Muscle of arm (tissue), 14 donors: ENCODE data around the gene ZFP36. TPM values are rescaled to one million over a fixed set of nuclear protein-coding genes. Genes with fewer than 3 reads are reported as not detected.
"Not testable (repeated sequence)": the region's sequence is repeated elsewhere in the genome, so short reads cannot be mapped to it uniquely, and the experiment has no call there.

Experiments used
- DNase-seq: peaks from one replicate; pipeline ENCODE4 v3.0.0-alpha.2; 2013
- long read RNA-seq, 11 donors: transcript quantifications; one replicate each; lab custom pipeline, GENCODE V29; 2026
- polyA plus RNA-seq, 12 donors: library from polyadenylated mRNA; unstranded; fragments of 120-200 nt; gene quantifications; one replicate each; pipeline ENCODE4 v1.2.1, GENCODE V29; 2013; ENCODE audit not compliant: insufficient read length in 12 of 12

The ZFP36 gene
- polyA plus RNA-seq = 100 to 1,000 TPM in 4 of 12 donors, 10 to 100 TPM in 7, not detected in 1; 29.7 to 250 (median 69.4) TPM
- long read RNA-seq, donor 1, transcript ZFP36-203 (2 exons, 1,786 nt) = major isoform, 136 of 149 reads
- long read RNA-seq, donor 1, partial matches to known transcripts = 0 of 149 reads
- long read RNA-seq, donor 1, other reads (novel, unspliced or antisense) = 12 of 149 reads
- long read RNA-seq, donor 2, transcript ZFP36-203 (2 exons, 1,786 nt) = major isoform, 16 of 16 reads
- long read RNA-seq, donor 2, partial matches to known transcripts = 0 of 16 reads
- long read RNA-seq, donor 2, other reads (novel, unspliced or antisense) = 0 of 16 reads
- long read RNA-seq, donor 3, transcript ZFP36-203 (2 exons, 1,786 nt) = major isoform, 14 of 14 reads
- long read RNA-seq, donor 3, partial matches to known transcripts = 0 of 14 reads
- long read RNA-seq, donor 3, other reads (novel, unspliced or antisense) = 0 of 14 reads
- long read RNA-seq, donor 4, transcript ZFP36-203 (2 exons, 1,786 nt) = major isoform, 10 of 10 reads
- long read RNA-seq, donor 4, partial matches to known transcripts = 0 of 10 reads
- long read RNA-seq, donor 4, other reads (novel, unspliced or antisense) = 0 of 10 reads
- long read RNA-seq, donor 5, transcript ZFP36-203 (2 exons, 1,786 nt) = major isoform, 18 of 18 reads
- long read RNA-seq, donor 5, partial matches to known transcripts = 0 of 18 reads
- long read RNA-seq, donor 5, other reads (novel, unspliced or antisense) = 0 of 18 reads
- long read RNA-seq, donor 6, transcript ZFP36-203 (2 exons, 1,786 nt) = major isoform, 45 of 51 reads
- long read RNA-seq, donor 6, partial matches to known transcripts = 0 of 51 reads
- long read RNA-seq, donor 6, other reads (novel, unspliced or antisense) = 6 of 51 reads
- long read RNA-seq, donor 7, transcript ZFP36-203 (2 exons, 1,786 nt) = major isoform, 8 of 8 reads
- long read RNA-seq, donor 7, partial matches to known transcripts = 0 of 8 reads
- long read RNA-seq, donor 7, other reads (novel, unspliced or antisense) = 0 of 8 reads
- long read RNA-seq, donor 8, transcript ZFP36-203 (2 exons, 1,786 nt) = major isoform, 32 of 37 reads
- long read RNA-seq, donor 8, partial matches to known transcripts = 0 of 37 reads
- long read RNA-seq, donor 8, other reads (novel, unspliced or antisense) = 5 of 37 reads
- long read RNA-seq, donor 9, transcript ZFP36-203 (2 exons, 1,786 nt) = major isoform, 22 of 22 reads
- long read RNA-seq, donor 9, partial matches to known transcripts = 0 of 22 reads
- long read RNA-seq, donor 9, other reads (novel, unspliced or antisense) = 0 of 22 reads
- long read RNA-seq, donor 10, transcript ZFP36-203 (2 exons, 1,786 nt) = major isoform, 17 of 17 reads
- long read RNA-seq, donor 10, partial matches to known transcripts = 0 of 17 reads
- long read RNA-seq, donor 10, other reads (novel, unspliced or antisense) = 0 of 17 reads
- long read RNA-seq, donor 11, transcript ZFP36-203 (2 exons, 1,786 nt) = major isoform, 40 of 41 reads
- long read RNA-seq, donor 11, partial matches to known transcripts = 0 of 41 reads
- long read RNA-seq, donor 11, other reads (novel, unspliced or antisense) = 0 of 41 reads

DNA sequence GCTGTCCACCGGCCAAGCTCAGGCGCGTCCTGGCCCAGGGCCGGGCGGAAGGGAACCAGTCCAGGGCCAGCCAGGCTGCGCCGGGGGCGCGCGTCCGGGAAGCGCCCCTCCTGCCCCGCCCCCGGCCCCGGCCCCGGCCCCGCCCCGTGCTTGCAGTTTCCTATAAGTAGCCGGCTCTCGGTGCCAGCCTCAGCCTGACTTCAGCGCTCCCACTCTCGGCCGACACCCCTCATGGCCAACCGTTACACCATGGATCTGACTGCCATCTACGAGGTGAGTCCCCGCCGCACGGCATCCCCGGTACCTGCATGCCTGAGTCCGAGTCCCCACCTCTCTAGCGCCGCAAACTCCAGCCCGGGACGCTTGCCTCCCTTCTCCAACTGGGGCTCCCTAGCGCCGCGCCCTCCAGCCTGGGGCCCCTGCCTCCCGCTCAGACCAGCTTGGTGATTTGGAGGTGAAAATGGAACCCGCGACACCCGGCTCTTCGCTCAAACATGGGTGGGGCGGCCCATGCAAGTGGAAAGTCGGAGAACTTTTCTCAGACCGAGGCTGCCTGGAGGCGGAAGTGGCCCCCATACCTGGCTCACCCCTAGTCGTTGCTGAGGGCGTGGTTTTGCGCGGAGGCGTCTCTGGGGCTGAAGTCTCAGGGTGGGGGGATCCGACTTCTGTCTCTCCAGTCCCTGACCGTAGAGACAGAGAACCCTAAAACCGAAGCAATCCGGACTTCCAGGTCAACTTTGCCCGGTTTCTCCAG lies at the start of gene ZFP36:
Gene ZFP36, plus strand, starts transcription at position 192 of the 754 bp plus-strand sequence. Its CDS starts 58 bp downstream, at position 250.
- peak; percentile 88 for DNase-seq

- DNase-seq = no peak
Measured at GRCh38 chr19:39359026-39359425, 47.6 kb upstream of the ZFP36 start.

GRCh38 chr19:39360599-39360998 lies 46.0 kb upstream of the ZFP36 start:
- DNase-seq = no peak

- no peak for DNase-seq
Measured at GRCh38 chr19:39362682-39363657, 43.7 kb upstream of the ZFP36 start.

DNA sequence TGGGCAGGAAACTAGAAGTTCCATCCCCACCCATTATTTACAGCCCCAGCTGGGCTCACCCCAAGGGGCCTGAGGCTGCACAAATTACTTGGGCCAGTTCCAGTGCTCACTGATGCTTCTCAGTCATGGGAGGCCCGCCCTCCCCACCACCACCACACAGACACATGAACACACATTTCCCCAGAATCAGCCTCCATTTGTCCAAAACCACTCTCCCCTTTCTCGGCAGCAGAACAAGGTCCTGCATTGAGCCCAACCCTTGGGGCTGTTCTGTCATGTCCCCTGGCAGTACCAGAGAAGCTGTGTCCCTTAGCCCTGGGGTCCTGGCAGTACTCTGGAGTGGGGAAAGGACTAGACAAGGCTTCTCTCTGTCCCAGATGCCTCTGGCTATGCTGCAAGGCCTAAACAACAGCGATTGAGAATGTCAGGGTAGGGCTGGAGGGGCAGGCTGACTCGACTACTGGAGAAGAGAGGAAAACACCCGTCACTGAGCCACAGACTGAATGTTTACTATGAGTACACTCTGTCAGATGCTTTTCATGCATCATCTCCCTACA lies 42.7 kb upstream of the ZFP36 start:
- peak; percentile 70 for DNase-seq

- DNase-seq = no peak
Measured at GRCh38 chr19:39365531-39365930, 41.1 kb upstream of the ZFP36 start.

GRCh38 chr19:39369200-39369599 lies 37.4 kb upstream of the ZFP36 start:
- DNase-seq = no peak

- no peak for DNase-seq
Measured at GRCh38 chr19:39370735-39371134, 35.9 kb upstream of the ZFP36 start.

GRCh38 chr19:39372047-39372802 lies 34.4 kb upstream of the ZFP36 start:
- peak; percentile 89 for DNase-seq

GRCh38 chr19:39372941-39373340 lies 33.7 kb upstream of the ZFP36 start:
- no peak for DNase-seq

DNA sequence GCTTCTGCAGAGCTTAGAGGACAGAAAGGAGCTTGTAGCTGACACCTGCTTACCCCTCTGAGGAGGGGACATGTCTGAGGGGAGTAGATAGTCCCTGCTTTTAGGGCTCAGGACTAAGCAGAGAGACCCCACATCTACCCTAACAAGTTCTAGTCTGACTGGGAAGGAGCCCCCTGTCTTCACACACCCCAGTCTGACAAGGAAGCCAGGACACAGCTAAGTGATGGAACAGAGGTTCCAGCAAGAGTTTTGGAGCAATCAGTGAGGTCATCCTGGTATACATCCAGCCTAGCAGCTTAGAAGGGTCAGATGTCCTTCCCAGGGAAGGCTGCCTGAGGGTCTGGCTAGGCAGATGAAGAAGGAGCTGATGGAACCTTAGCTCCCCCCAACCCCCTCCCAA lies 30.7 kb upstream of the ZFP36 start:
- DNase-seq = no peak

DNA sequence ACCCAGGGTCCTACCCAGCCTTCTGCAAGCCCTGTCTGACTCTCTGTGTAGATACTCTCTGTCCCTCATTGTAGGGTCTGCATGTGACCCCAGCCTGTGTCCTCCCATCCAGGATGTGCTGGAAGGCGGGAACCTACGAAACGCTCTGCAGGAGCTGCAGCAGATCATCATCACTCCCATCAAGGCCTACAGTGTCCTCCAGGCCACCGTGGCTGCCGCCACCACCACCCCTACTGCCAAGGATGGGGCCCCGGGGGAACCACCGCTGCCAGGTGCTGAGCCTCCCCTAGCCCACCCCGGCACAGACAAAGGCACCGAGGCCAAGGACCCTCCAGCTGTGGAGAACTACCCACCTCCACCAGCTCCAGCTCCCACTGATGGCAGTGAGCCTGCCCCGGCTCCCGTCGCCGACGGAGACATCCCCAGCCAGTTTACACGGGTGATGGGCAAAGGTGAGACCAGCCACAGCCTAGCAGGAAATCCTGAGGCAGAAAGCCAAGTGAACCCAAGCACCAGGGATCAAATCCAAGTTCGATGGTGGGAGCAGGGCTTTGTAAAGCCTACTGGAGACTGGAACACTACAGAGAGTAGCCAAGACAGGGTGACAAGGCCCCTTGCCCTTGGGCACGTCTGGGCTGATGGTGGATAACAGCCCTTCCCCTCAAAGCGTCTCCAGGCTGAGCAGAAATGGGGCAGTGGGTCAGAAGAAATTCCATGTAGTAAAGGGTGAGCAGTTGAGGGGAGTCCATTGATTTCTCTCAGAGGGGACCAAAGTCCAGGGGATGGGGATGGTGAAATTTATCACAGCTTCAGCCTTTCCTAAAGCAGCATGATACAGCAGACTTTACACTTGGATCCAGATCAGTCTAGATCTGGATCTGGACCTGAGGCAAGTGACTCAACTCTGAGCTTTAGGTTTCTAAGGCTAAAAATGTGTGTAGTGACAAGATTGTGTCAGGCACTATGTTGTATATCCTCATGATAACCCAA lies 29.0 kb upstream of the ZFP36 start:
- no peak for DNase-seq

DNA sequence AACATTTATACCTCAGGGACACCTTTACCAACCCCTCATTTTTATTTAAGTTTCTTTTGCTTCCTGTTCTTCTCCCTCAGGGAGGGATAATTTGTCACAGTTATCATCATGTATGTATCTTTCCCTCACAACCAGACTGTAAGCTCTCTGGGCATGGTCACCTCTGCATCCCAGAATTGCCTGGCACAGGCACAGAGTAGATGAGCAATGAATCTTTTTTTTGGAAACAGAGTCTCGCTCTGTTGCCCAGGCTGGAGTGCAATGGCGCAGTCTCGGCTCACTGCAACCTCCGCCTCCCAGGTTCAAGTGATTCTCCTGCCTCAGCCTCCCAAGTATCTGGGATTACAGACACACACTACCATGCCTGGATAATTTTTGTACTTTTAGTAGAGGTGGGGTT lies 27.3 kb upstream of the ZFP36 start:
- not testable (repeated sequence) for DNase-seq

- peak; percentile 55 for DNase-seq
Measured at GRCh38 chr19:39379865-39380396, 26.7 kb upstream of the ZFP36 start.

- no peak for DNase-seq
Measured at GRCh38 chr19:39380521-39381502, 25.8 kb upstream of the ZFP36 start.
